ENCODE measurements around the gene CPTP.
"Not testable (repeated sequence)": the region's sequence is repeated elsewhere in the genome, so short reads cannot be mapped to it uniquely, and the experiment has no call there.

Gene CPTP

GRCh38 chr1:1352786-1353388, 28.3 kb downstream of the CPTP start:
- DNase-seq, result no peak

GRCh38 chr1:1353389-1354151, 29.0 kb downstream of the CPTP start:
- DNase-seq, result no peak

GRCh38 chr1:1354271-1355247, 30.0 kb downstream of the CPTP start:
- DNase-seq, result no peak

- DNase-seq, result no peak
These were observed 30.8 kb downstream of the CPTP start for GRCh38 chr1:1355416-1355815.

- DNase-seq, result no peak
These were observed 31.7 kb downstream of the CPTP start for GRCh38 chr1:1356166-1356795.

- DNase-seq, result no peak
These were observed 32.3 kb downstream of the CPTP start for GRCh38 chr1:1356796-1357401.

GRCh38 chr1:1357871-1358432, 33.4 kb downstream of the CPTP start:
- no peak for DNase-seq

GRCh38 chr1:1358433-1359271, 34.0 kb downstream of the CPTP start, which contains the start of gene MXRA8:
MXRA8 (minus strand) TSS chr1:1358555; CDS start chr1:1358504, 51 bp downstream.
- DNase-seq, result peak; percentile 90

GRCh38 chr1:1359308-1359663, 34.7 kb downstream of the CPTP start:
- peak; percentile 76 for DNase-seq

- DNase-seq, result peak; percentile 69
These were observed 35.3 kb downstream of the CPTP start for GRCh38 chr1:1359664-1360468.

GRCh38 chr1:1360506-1361169, 36.0 kb downstream of the CPTP start:
- peak; percentile 91 for DNase-seq

- no peak for DNase-seq
These were observed 36.8 kb downstream of the CPTP start for GRCh38 chr1:1361233-1361981.

- peak; percentile 78 for DNase-seq
These were observed 37.4 kb downstream of the CPTP start for GRCh38 chr1:1361982-1362423.

GRCh38 chr1:1364266-1364665, 39.7 kb downstream of the CPTP start:
- DNase-seq, result no peak

GRCh38 chr1:1365875-1366698, 41.5 kb downstream of the CPTP start:
- DNase-seq, result no peak

GRCh38 chr1:1366699-1367066, 42.1 kb downstream of the CPTP start:
- DNase-seq, result no peak

- no peak for DNase-seq
These were observed 42.7 kb downstream of the CPTP start for GRCh38 chr1:1367315-1367714.

- DNase-seq, result not testable (repeated sequence)
These were observed 45.5 kb downstream of the CPTP start for GRCh38 chr1:1370094-1370493.
